ENCODE results near the gene GCNT4. TPM values are rescaled to one million over a fixed set of nuclear protein-coding genes. Genes with fewer than 3 reads are reported as not detected.

Gene GCNT4
- total RNA-seq, 1 experiment from 2014 or later = 0.63 TPM

GRCh38 chr5:75005561-75005960, 46.8 kb downstream of the GCNT4 start:
- no peaks in the 10 kb centered on the region for H4K20me1 ChIP-seq (ENCODE audit: control insufficient read depth, insufficient read depth, insufficient read length)
- H3K4me1 Mint-ChIP-seq = peaks cover 17 to 23% of the 10 kb centered on the region in 2 experiments
- H3K4me2 ChIP-seq (ENCODE audit: insufficient read depth, insufficient read length, low read length) = no peak overlapping the region
- no peaks in the 10 kb centered on the region for H3K27me3 ChIP-seq (ENCODE audit: insufficient read depth, low read length)
- H3K4ac ChIP-seq (ENCODE audit: low read depth, low read length) = no peak overlapping the region
- H2BK15ac ChIP-seq (ENCODE audit: low read depth, low read length) = no peak overlapping the region
- H3K36me3 Mint-ChIP-seq (ENCODE audit: insufficient read depth in 1 of 3, low read depth in 3 of 3) = peaks cover 8 to 18% (median 15%) of the 10 kb centered on the region in 3 experiments
- H3K14ac ChIP-seq (ENCODE audit: insufficient read depth, low read length) = no peak overlapping the region
- H2BK12ac ChIP-seq (ENCODE audit: insufficient read length, low read depth, low read length) = no peak overlapping the region
- no peak overlapping the region for H2BK120ac ChIP-seq (ENCODE audit: low read depth, low read length, poor library complexity, severe bottlenecking)
- no peak overlapping the region for H2AK5ac ChIP-seq (ENCODE audit: insufficient read length, low read length)
- peaks cover 5% of the 10 kb centered on the region for H3K9me3 ChIP-seq (ENCODE audit: control insufficient read depth, low read depth, low read length)
- H3K56ac ChIP-seq (ENCODE audit: insufficient read length, low read depth, low read length) = no peak overlapping the region
- H3K9ac ChIP-seq (ENCODE audit: extremely low read depth, insufficient read length, low read length) = no peak overlapping the region
- no peak for DNase-seq
- no peaks in the 10 kb centered on the region for H3K27me3 Mint-ChIP-seq (ENCODE audit: low read depth)
- H3T11ph ChIP-seq (ENCODE audit: low read length) = no peak overlapping the region
- H3K23me2 ChIP-seq (ENCODE audit: insufficient read length, low read depth, low read length, poor library complexity, severe bottlenecking) = no peaks in the 10 kb centered on the region
- H2BK5ac ChIP-seq (ENCODE audit: insufficient read length, low read length) = no peak overlapping the region
- H3K23ac ChIP-seq (ENCODE audit: insufficient read length, low read depth, low read length) = no peak overlapping the region
- H4K5ac ChIP-seq (ENCODE audit: insufficient read length, low read depth, low read length) = no peak overlapping the region
- no peak overlapping the region for H3K4me3 Mint-ChIP-seq
- no peak overlapping the region for H4K91ac ChIP-seq (ENCODE audit: insufficient read length, low read depth, low read length)
- no peak overlapping the region for H3K27ac ChIP-seq (ENCODE audit: insufficient read length, low read depth, low read length)
- H4K8ac ChIP-seq (replicated peaks; ENCODE audit: insufficient read length, low read depth, low read length) = no peak overlapping the region
- WGBS (ENCODE audit: extremely low coverage, insufficient read length, low lambda C conversion rate) = no CpG with 5 or more reads among the region's 1 CpG
- no peak overlapping the region for H2AFZ ChIP-seq (ENCODE audit: low read length)
- peaks cover 2% of the 10 kb centered on the region; the same call in 1 of the 2 replicates for H3K4me1 ChIP-seq (ENCODE audit: insufficient read depth, low read length)
- peaks cover 18% of the 10 kb centered on the region in 2 experiments for H3K9me3 Mint-ChIP-seq
- no peak overlapping the region for H3K18ac ChIP-seq (ENCODE audit: insufficient read length, low read depth, low read length)
- H3K27ac Mint-ChIP-seq = no peak overlapping the region
- no peak overlapping the region for H2BK20ac ChIP-seq (ENCODE audit: low read depth, low read length, poor library complexity, severe bottlenecking)
- H3K79me1 ChIP-seq (ENCODE audit: insufficient read depth, low read depth, low read length, poor library complexity, severe bottlenecking) = no peaks in the 10 kb centered on the region
- no peaks in the 10 kb centered on the region for H3K79me2 ChIP-seq (ENCODE audit: insufficient read depth, low read length)
- no peak for TF ChIP-seq CTCF (conservative IDR thresholded peaks at IDR 0.05)

Other genes starting within 250 kb of the GCNT4 start
- 63.1 and 67.7 TPM in 2 replicates for gene FAM169A, start 186.2 kb downstream of the GCNT4 start, total RNA-seq (2021)
- 0.11 and 0.13 TPM in 2 replicates for gene ANKRD31, start 184.3 kb upstream of the GCNT4 start, total RNA-seq (2021)